CD4-positive, alpha-beta T cell treated with Interleukin-15 for 1 hour (primary cell): ENCODE measurements around the gene TNFAIP8L2.
A peak's percentile ranks its signal among the peaks of the same experiment; 100 is the strongest.
"Not testable (repeated sequence)": the region's sequence is repeated elsewhere in the genome, so short reads cannot be mapped to it uniquely, and the experiment has no call there.

Experiments used
- DNase-seq: peaks from one replicate; pipeline ENCODE4 v3.0.0-alpha.2; 2020

TNFAIP8L2 gene

GRCh38 chr1:151146412-151147131 is 9.9 kb upstream of the TNFAIP8L2 start, which contains the start of gene SEMA6C:
TSS of gene SEMA6C (minus strand) at chr1:151146631. CDS start at chr1:151142621, 4,010 bp downstream.
- DNase-seq: peak; percentile 86

- DNase-seq: no peak
These were observed 9.3 kb upstream of the TNFAIP8L2 start for GRCh38 chr1:151147132-151147503.

GRCh38 chr1:151147665-151148064 is 8.8 kb upstream of the TNFAIP8L2 start:
- DNase-seq: no peak

- DNase-seq: peak; percentile 56
These were observed 650 bp downstream of the TNFAIP8L2 start for GRCh38 chr1:151157067-151157531.

- DNase-seq: no peak
These were observed 1.9 kb downstream of the TNFAIP8L2 start for GRCh38 chr1:151158326-151158725.

- DNase-seq: no peak
These were observed 2.4 kb downstream of the TNFAIP8L2 start for GRCh38 chr1:151158751-151159251.

GRCh38 chr1:151159373-151159772 is 2.9 kb downstream of the TNFAIP8L2 start:
- DNase-seq: no peak

GRCh38 chr1:151164732-151165280 is 8.4 kb downstream of the TNFAIP8L2 start:
- no peak for DNase-seq

- DNase-seq: no peak
These were observed 8.9 kb downstream of the TNFAIP8L2 start for GRCh38 chr1:151165281-151165737.

- DNase-seq: peak; percentile 97
These were observed 9.5 kb downstream of the TNFAIP8L2 start, which contains the start of the genes LYSMD1 and SCNM1 for GRCh38 chr1:151165738-151166504. TSS of gene LYSMD1 (minus strand) at chr1:151165902. CDS start at chr1:151165258, 644 bp downstream. TSS of gene SCNM1 (plus strand) at chr1:151166144. CDS start at chr1:151166153, 9 bp downstream.

GRCh38 chr1:151166505-151166956 is 10.1 kb downstream of the TNFAIP8L2 start:
- DNase-seq: no peak

GRCh38 chr1:151167116-151167515 is 10.7 kb downstream of the TNFAIP8L2 start:
- no peak for DNase-seq

GRCh38 chr1:151171190-151171589 is 14.7 kb downstream of the TNFAIP8L2 start:
- DNase-seq: no peak

- no peak for DNase-seq
These were observed 18.7 kb downstream of the TNFAIP8L2 start for GRCh38 chr1:151175041-151175741.

GRCh38 chr1:151175863-151176262 is 19.4 kb downstream of the TNFAIP8L2 start, which contains the start of gene TMOD4:
TSS of gene TMOD4 (minus strand) at chr1:151175981. CDS start at chr1:151174875, 1,106 bp downstream.
- DNase-seq: no peak

GRCh38 chr1:151176514-151177045 is 20.1 kb downstream of the TNFAIP8L2 start:
- no peak for DNase-seq

- no peak for DNase-seq
These were observed 27.8 kb downstream of the TNFAIP8L2 start for GRCh38 chr1:151184211-151184610.

GRCh38 chr1:151187205-151187604 is 30.8 kb downstream of the TNFAIP8L2 start:
- no peak for DNase-seq

- DNase-seq: not testable (repeated sequence)
These were observed 32.2 kb downstream of the TNFAIP8L2 start for GRCh38 chr1:151188667-151189066.

GRCh38 chr1:151189637-151190445 is 33.4 kb downstream of the TNFAIP8L2 start, which contains the start of gene VPS72:
TSS of gene VPS72 (minus strand) at chr1:151190197. CDS start at chr1:151190121, 76 bp downstream.
- DNase-seq: peak; percentile 85

- DNase-seq: no peak
These were observed 35.6 kb downstream of the TNFAIP8L2 start for GRCh38 chr1:151192047-151192446.
